GM15510 (cell line): ENCODE measurements around the gene TMEM232.

ENCODE experiments used
- POLR2A ChIP-seq: IDR thresholded peaks from 3 replicates; pipeline ENCODE4 v1.6.1; 2011; ENCODE audit warnings: borderline replicate concordance; ENCODE audit not compliant: insufficient read length; ENCODE audit errors: extremely low read depth

TMEM232 gene

GRCh38 chr5:110590187-110590586 is 136.3 kb downstream of the TMEM232 start:
- TF ChIP-seq POLR2A = no peak

- TF ChIP-seq POLR2A = no peak
Measured at GRCh38 chr5:110588286-110588980, 138.0 kb downstream of the TMEM232 start.

GRCh38 chr5:110580625-110581024 is 145.8 kb downstream of the TMEM232 start:
- TF ChIP-seq POLR2A = no peak

- TF ChIP-seq POLR2A = no peak
Measured at GRCh38 chr5:110572729-110573128, 153.7 kb downstream of the TMEM232 start.

GRCh38 chr5:110562191-110562590 is 164.3 kb downstream of the TMEM232 start:
- TF ChIP-seq POLR2A = no peak

- no peak for TF ChIP-seq POLR2A
Measured at GRCh38 chr5:110561510-110561909, 165.0 kb downstream of the TMEM232 start.

GRCh38 chr5:110549301-110549700 is 177.2 kb downstream of the TMEM232 start:
- TF ChIP-seq POLR2A = no peak

- no peak for TF ChIP-seq POLR2A
Measured at GRCh38 chr5:110548171-110548570, 178.3 kb downstream of the TMEM232 start.

- TF ChIP-seq POLR2A = no peak
Measured at GRCh38 chr5:110547495-110547894, 179.0 kb downstream of the TMEM232 start.

GRCh38 chr5:110545716-110546115 is 180.8 kb downstream of the TMEM232 start:
- no peak for TF ChIP-seq POLR2A

GRCh38 chr5:110544603-110545002 is 181.9 kb downstream of the TMEM232 start:
- TF ChIP-seq POLR2A = no peak

GRCh38 chr5:110542949-110543348 is 183.5 kb downstream of the TMEM232 start:
- no peak for TF ChIP-seq POLR2A

- TF ChIP-seq POLR2A = no peak
Measured at GRCh38 chr5:110536120-110537115, 190.1 kb downstream of the TMEM232 start.

GRCh38 chr5:110525762-110526161 is 200.7 kb downstream of the TMEM232 start:
- no peak for TF ChIP-seq POLR2A

- TF ChIP-seq POLR2A = no peak
Measured at GRCh38 chr5:110517396-110517795, 209.1 kb downstream of the TMEM232 start.
